H1 (cell line): ENCODE measurements around the gene TXNDC12. TPM values are rescaled to one million over a fixed set of nuclear protein-coding genes. Genes with fewer than 3 reads are reported as not detected.

ENCODE experiments used
- CTCF ChIA-PET: fragments of 300-600 bp; sonication (Branson Sonifier 250); formaldehyde crosslinking; loops from one replicate; lab custom pipeline; 2021; ENCODE audit not compliant: partially characterized antibody; lab: Charles Lee
- POLR2A ChIA-PET: fragments of 300-600 bp; sonication (Branson Sonifier 250); formaldehyde crosslinking; loops from one replicate; lab custom pipeline; 2021; ENCODE audit warnings: inconsistent platforms; ENCODE audit not compliant: partially characterized antibody; lab: Charles Lee
- DNase-seq, 2 experiments: peaks; one replicate each; pipeline versions ENCODE4 v3.0.0 to v3.0.0-alpha.2; 2010 to 2022; ENCODE audit warnings: low spot score in 2 of 2, low read depth in 1 of 2, mixed read lengths in 1 of 2
- FAIRE-seq: peaks from 2 replicates; lab custom pipeline; 2011; peaks lifted over from hg19 to GRCh38; lab: Jason Lieb, UNC
- H2AFZ ChIP-seq: 2 replicates; pipeline ENCODE4 v1.8.1; 2012; ENCODE audit warnings: low read length, inconsistent platforms
- H2AK5ac ChIP-seq: 2 replicates; pipeline ENCODE4 v1.6.1; 2013; ENCODE audit warnings: low read depth, low read length
- H2BK120ac ChIP-seq: replicated peaks from 2 replicates; pipeline ENCODE3; 2013; ENCODE audit warnings: low read depth, low read length, inconsistent platforms
- H2BK12ac ChIP-seq: 2 replicates; pipeline ENCODE4 v1.6.1; 2013; ENCODE audit warnings: low read depth, low read length
- H2BK15ac ChIP-seq: 2 replicates; pipeline ENCODE4 v1.6.1; 2013; ENCODE audit warnings: low read length
- H2BK20ac ChIP-seq: 2 replicates; pipeline ENCODE4 v1.6.1; 2013; ENCODE audit warnings: low read length
- H2BK5ac ChIP-seq: 2 replicates; pipeline ENCODE4 v1.6.1; 2013; ENCODE audit warnings: low read depth, low read length
- H3K14ac ChIP-seq: 2 replicates; pipeline ENCODE4 v1.6.1; 2013; ENCODE audit warnings: inconsistent platforms; ENCODE audit not compliant: insufficient read length
- H3K18ac ChIP-seq: 2 replicates; pipeline ENCODE4 v1.6.1; 2013; ENCODE audit warnings: low read length; ENCODE audit errors: extremely low read depth
- H3K23ac ChIP-seq: 2 replicates; pipeline ENCODE4 v1.6.1; 2013; ENCODE audit warnings: inconsistent platforms; ENCODE audit not compliant: insufficient read length
- H3K23me2 ChIP-seq: 2 replicates; pipeline ENCODE4 v1.6.1; 2013; ENCODE audit warnings: low read depth, low read length
- H3K27ac ChIP-seq: 2 replicates; pipeline ENCODE4 v1.6.1; 2011; ENCODE audit warnings: low read depth, low read length, inconsistent platforms
- H3K27me3 ChIP-seq, 4 experiments: replicated peaks in 1 of 4; 1 replicate in 1 of 4; 2 replicates in 3 of 4; pipeline versions ENCODE4 v1.6.1 to v1.8.1; 2011 to 2013; ENCODE audit warnings: low read length in 3 of 4, mild to moderate bottlenecking in 3 of 4, inconsistent platforms in 2 of 4, mixed read lengths in 2 of 4, moderate library complexity in 1 of 4; ENCODE audit not compliant: control insufficient read depth in 3 of 4, insufficient read depth in 3 of 4; ENCODE audit errors: extremely low read depth in 1 of 4
- H3K36me3 ChIP-seq, 4 experiments: 2 replicates each; pipeline versions ENCODE4 v1.6.1 to v1.8.1; 2011 to 2013; ENCODE audit warnings: mild to moderate bottlenecking in 4 of 4, low read length in 3 of 4, moderate library complexity in 2 of 4, control low read depth in 1 of 4, inconsistent platforms in 1 of 4; ENCODE audit not compliant: insufficient read depth in 4 of 4, control insufficient read depth in 2 of 4
- H3K4ac ChIP-seq: replicated peaks from 2 replicates; pipeline ENCODE3; 2013; ENCODE audit warnings: low read length, low read depth, mixed read lengths, inconsistent platforms; ENCODE audit not compliant: insufficient read length
- H3K4me1 ChIP-seq, 4 experiments: replicated peaks in 1 of 4; 1 replicate in 1 of 4; 2 replicates in 3 of 4; pipeline versions ENCODE4 v1.6.1 to v1.8.1; 2011 to 2013; ENCODE audit warnings: low read length in 3 of 4, inconsistent platforms in 2 of 4, mixed read lengths in 1 of 4; ENCODE audit not compliant: insufficient read depth in 4 of 4, control insufficient read depth in 3 of 4
- H3K4me2 ChIP-seq, 2 experiments: 2 replicates each; pipeline versions ENCODE4 v1.6.1 to v1.8.1; 2011 to 2013; ENCODE audit warnings: low read depth in 2 of 2, low read length in 2 of 2, control low read depth in 1 of 2, inconsistent platforms in 1 of 2, mild to moderate bottlenecking in 1 of 2; ENCODE audit not compliant: insufficient read depth in 1 of 2
- H3K4me3 ChIP-seq, 4 experiments: fragments of 200-600, 300-600 bp in 1 of 4; sonication (generic), shearing (Covaris generic), sonication (Bioruptor Twin) in 1 of 4; 2 replicates each; pipeline versions ENCODE4 v1.5.1 to v1.8.1; 2011 to 2016; ENCODE audit warnings: low read length in 4 of 4, low read depth in 3 of 4, control low read depth in 2 of 4, inconsistent platforms in 2 of 4, mild to moderate bottlenecking in 2 of 4, mixed read lengths in 1 of 4, moderate library complexity in 1 of 4; ENCODE audit not compliant: insufficient read depth in 2 of 4; ENCODE audit errors: extremely low read depth in 1 of 4
- H3K56ac ChIP-seq: replicated peaks from 2 replicates; pipeline ENCODE3; 2013; ENCODE audit warnings: low read depth, mild to moderate bottlenecking, mixed read lengths, low read length, inconsistent platforms; ENCODE audit not compliant: insufficient read length
- H3K79me1 ChIP-seq: 2 replicates; pipeline ENCODE4 v1.6.1; 2013; ENCODE audit warnings: low read depth, low read length, control low read depth
- H3K79me2 ChIP-seq, 2 experiments: 2 replicates each; pipeline versions ENCODE4 v1.6.1 to v1.8.1; 2012 to 2013; ENCODE audit warnings: low read length in 2 of 2, mild to moderate bottlenecking in 2 of 2, inconsistent platforms in 1 of 2; ENCODE audit not compliant: insufficient read depth in 2 of 2, control insufficient read depth in 1 of 2
- H3K9ac ChIP-seq, 4 experiments: replicated peaks in 1 of 4; 1 replicate in 1 of 4; 2 replicates in 3 of 4; pipeline versions ENCODE4 v1.6.1 to v1.8.1; 2011 to 2013; ENCODE audit warnings: low read depth in 3 of 4, low read length in 3 of 4, control low read depth in 2 of 4, mild to moderate bottlenecking in 2 of 4, moderate library complexity in 2 of 4, inconsistent platforms in 1 of 4; ENCODE audit errors: extremely low read depth in 1 of 4
- H3K9me3 ChIP-seq, 2 experiments: 2 replicates each; pipeline versions ENCODE4 v1.6.1 to v1.8.1; 2012 to 2013; ENCODE audit warnings: mild to moderate bottlenecking in 2 of 2, moderate library complexity in 2 of 2, control low read depth in 1 of 2, inconsistent platforms in 1 of 2, low read depth in 1 of 2, low read length in 1 of 2, mixed read lengths in 1 of 2; ENCODE audit not compliant: insufficient read depth in 2 of 2
- H4K20me1 ChIP-seq, 2 experiments: replicated peaks in 1 of 2; 2 replicates each; pipeline versions ENCODE3 to v1.8.1; 2011 to 2013; ENCODE audit warnings: inconsistent platforms in 2 of 2, low read length in 2 of 2, mild to moderate bottlenecking in 1 of 2; ENCODE audit not compliant: insufficient read depth in 2 of 2, control insufficient read depth in 1 of 2
- H4K5ac ChIP-seq: 2 replicates; pipeline ENCODE4 v1.6.1; 2013; ENCODE audit warnings: low read length, low read depth, mixed read lengths, inconsistent platforms; ENCODE audit not compliant: insufficient read length
- H4K8ac ChIP-seq: 2 replicates; pipeline ENCODE4 v1.8.0; 2013; ENCODE audit warnings: mild to moderate bottlenecking, moderate library complexity, low read length, inconsistent platforms; ENCODE audit not compliant: insufficient read depth; ENCODE audit errors: extremely low read depth
- H4K91ac ChIP-seq: replicated peaks from 2 replicates; pipeline ENCODE3; 2013; ENCODE audit warnings: low read length, mixed read lengths, inconsistent platforms; ENCODE audit not compliant: insufficient read length
- NRF1 ChIP-seq: IDR thresholded peaks from 2 replicates; pipeline ENCODE4 v1.6.1; 2011; ENCODE audit warnings: mild to moderate bottlenecking, low read depth, low read length, improper control_type of control experiment
- PHF8 ChIP-seq: fragments of 200-600 bp; sonication (generic); conservative IDR thresholded peaks from 2 replicates; pipeline ENCODE4 v1.7.1; 2012; ENCODE audit warnings: low read depth, mild to moderate bottlenecking, inconsistent platforms, low read length, moderate library complexity
- SAP30 ChIP-seq: fragments of 300-600 bp; sonication (generic); IDR thresholded peaks from 2 replicates; pipeline ENCODE4 v1.7.1; 2012; ENCODE audit warnings: low read length, moderate library complexity, mild to moderate bottlenecking, inconsistent platforms; ENCODE audit not compliant: insufficient read depth, insufficient replicate concordance
- SRF ChIP-seq: IDR thresholded peaks from 2 replicates; pipeline ENCODE4 v1.6.1; 2011; ENCODE audit warnings: mild to moderate bottlenecking, low read depth, low read length, moderate library complexity
- WGBS, 2 experiments: shearing (Covaris generic) in 1 of 2; methylation state at CpG; one replicate each; pipeline versions ENCODE4 v1.1.6 to v1.1.7; 2013 to 2015; ENCODE audit warnings: low lambda C conversion rate in 2 of 2, mixed read lengths in 2 of 2, inconsistent platforms in 1 of 2, low coverage in 1 of 2, missing lambda C conversion rate in 1 of 2; ENCODE audit not compliant: insufficient replicate concordance in 2 of 2, insufficient coverage in 1 of 2, insufficient read length in 1 of 2; ENCODE audit errors: extremely low coverage in 1 of 2, missing lambda C conversion rate in 1 of 2; 5-methylcytosine and 5-hydroxymethylcytosine counted together
- polyA plus RNA-seq, 7 experiments: library from polyadenylated mRNA; depleted of rRNA in 3 of 7; stranded (reverse) in 5 of 7; unstranded in 2 of 7; fragments of >200 nt in 5 of 7; fragments of 200-250 nt in 2 of 7; gene quantifications; 1 replicate in 5 of 7; 2 replicates in 1 of 7; 4 replicates in 1 of 7; pipeline versions ENCODE4 v1.2.1 to v1.2.3, GENCODE V29; 2011 to 2013; ENCODE audit warnings: missing spikeins in 2 of 7, mixed read lengths in 2 of 7
- total RNA-seq: library from RNA; stranded (reverse); fragmentation: NEBNext Ultra II Directional; extraction: Animal tissue kit (Norgen Biotek cat#: 25700); gene quantifications from 2 replicates; pipeline ENCODE4 v1.2.1, GENCODE V29; 2021

Gene TXNDC12
- total and polyA plus RNA-seq, 2 of the 8 experiments (the other 6 are each of a cell fraction or from before 2014, with no cell fraction given), result 35.2 to 89.8 TPM

DNA sequence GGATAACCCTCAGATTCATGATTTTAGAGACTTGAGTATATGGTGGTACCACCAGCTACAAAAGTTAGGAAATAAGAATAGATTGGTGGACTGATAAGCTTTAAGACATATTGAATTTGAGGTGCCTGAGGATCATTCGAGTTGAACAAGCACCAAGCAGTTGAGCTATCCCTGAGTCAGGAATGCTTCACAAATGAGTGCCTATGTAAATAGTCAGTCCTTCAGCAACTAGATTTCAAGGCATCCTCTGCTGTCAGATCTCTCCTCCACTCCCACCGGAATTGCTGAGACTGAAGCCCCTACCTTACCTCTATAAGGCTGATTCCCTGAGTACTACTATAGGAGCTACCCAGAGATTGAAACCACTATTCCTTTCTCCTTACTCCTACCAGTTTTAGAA, 8.2 kb upstream of the TXNDC12 start:
- Histone ChIP-seq H2AK5ac (no peak overlapping the region), H2BK20ac (no peak overlapping the region), H3K18ac (no peak overlapping the region), H4K91ac (no peak overlapping the region), H3K9ac (no peak overlapping the region), H3K23me2 (no peaks in the 10 kb centered on the region), H3K4me2 (no peak overlapping the region), H2BK12ac (no peak overlapping the region), H3K4ac (no peak overlapping the region), H4K5ac (no peak overlapping the region), H3K79me2 (peaks cover 0 to 50% of the 10 kb centered on the region in 2 experiments; a peak in 3 of 4 replicates), H3K56ac (no peak overlapping the region), H3K79me1 (no peaks in the 10 kb centered on the region; the same call in none of the 2 replicates), H3K27me3 (no peaks in the 10 kb centered on the region), H4K8ac (no peak overlapping the region), H2BK15ac (no peak overlapping the region), H4K20me1 (peaks cover 0 to 7% of the 10 kb centered on the region in 2 experiments), H2BK5ac (no peak overlapping the region), H3K9me3 (no peaks in the 10 kb centered on the region), H3K4me3 (no peak overlapping the region), H2AFZ (no peak overlapping the region), H2BK120ac (no peak overlapping the region), H3K36me3 (peaks cover 26 to 76% (median 51%) of the 10 kb centered on the region in 4 experiments), H3K23ac (no peak overlapping the region), H3K4me1 (no peaks in the 10 kb centered on the region), H3K14ac (no peak overlapping the region), H3K27ac (no peak overlapping the region)
- no peak for DNase-seq
- WGBS, 2 experiments, result 93% methylated on average over 2 of the region's 2 CpGs; no CpG with 5 or more reads in 1 of the 2 experiments
- CTCF ChIA-PET, result interaction anchor here (0.8 to 1.0 kb wide), 2 partner anchors 221 to 263 kb away, joined by 3 read pairs; no protein-coding TSS in a partner anchor
- POLR2A ChIA-PET, result interaction anchor here (1.0 to 4.2 kb wide), 4 partner anchors 8 to 18 kb away, joined by 3 to 29 read pairs (median 4); partner anchors contain the start of genes BTF3L4 and TXNDC12
- no peak for FAIRE-seq
- TF ChIP-seq SAP30 (no peak), PHF8 (no peak), SRF (no peak), NRF1 (no peak)
